Dedifferentiated amniotic fluid mesenchymal stem cell (primary cell): ENCODE measurements around the gene TMEM178B.
"Not testable (repeated sequence)": the region's sequence is repeated elsewhere in the genome, so short reads cannot be mapped to it uniquely, and the experiment has no call there.

Experiments
- DNase-seq: peaks from one replicate; pipeline ENCODE4 v3.0.0-alpha.2; 2016; ENCODE audit errors: extremely low spot score

Gene TMEM178B

DNA sequence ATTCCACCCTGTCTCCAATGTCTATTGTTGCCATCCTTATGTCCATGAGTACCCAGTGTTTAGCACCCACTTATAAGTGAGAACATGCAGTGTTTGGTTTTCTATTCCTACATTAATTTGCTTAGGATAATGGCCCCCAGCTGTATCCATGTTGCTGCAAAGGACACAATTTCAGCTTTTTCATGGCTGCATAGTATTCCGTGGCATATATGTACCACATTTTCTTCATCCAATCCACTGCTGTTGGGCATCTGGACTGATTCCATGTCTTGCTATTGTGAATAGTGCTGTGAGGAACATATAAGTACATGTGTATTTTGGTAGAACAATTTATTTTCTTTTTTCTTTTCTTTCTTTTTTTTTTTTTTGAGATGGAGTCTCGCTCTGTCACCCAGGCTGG lies 68.2 kb downstream of the TMEM178B start:
- no peak for DNase-seq

DNA sequence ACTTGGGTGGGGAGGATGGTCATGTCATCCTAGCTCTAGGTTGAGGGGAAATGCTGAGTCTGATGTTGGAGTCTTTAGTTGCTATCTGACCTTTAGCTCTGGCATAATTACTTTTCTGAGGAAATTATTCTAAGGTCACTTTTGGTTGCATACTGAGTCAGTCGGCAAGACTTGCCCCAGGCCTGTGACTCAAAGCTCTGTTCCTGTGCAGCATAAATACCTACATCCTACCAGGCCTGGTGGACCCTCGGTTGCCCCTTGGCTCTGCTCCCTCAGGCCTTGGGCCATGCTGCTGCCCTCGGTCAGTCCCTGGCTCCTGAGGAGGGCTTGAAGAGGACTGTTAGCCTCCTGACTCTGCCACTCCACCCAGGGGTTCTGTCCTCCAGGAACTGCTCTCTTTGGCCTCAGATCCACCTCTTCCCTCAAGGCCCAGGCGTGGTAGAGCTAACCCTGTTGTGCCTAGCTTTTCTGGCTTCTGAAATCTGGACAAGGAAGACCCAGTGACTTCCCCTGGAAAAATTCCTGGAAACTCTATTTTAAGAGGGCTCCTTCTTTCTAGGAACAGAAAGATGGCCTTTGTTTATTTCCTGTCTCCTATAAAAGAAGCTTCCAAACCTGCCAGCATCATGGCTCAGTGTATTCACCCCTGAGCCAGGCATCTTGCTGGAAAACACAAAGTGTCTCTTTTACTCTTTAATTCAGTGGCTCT lies 71.2 kb downstream of the TMEM178B start:
- no peak for DNase-seq

DNA sequence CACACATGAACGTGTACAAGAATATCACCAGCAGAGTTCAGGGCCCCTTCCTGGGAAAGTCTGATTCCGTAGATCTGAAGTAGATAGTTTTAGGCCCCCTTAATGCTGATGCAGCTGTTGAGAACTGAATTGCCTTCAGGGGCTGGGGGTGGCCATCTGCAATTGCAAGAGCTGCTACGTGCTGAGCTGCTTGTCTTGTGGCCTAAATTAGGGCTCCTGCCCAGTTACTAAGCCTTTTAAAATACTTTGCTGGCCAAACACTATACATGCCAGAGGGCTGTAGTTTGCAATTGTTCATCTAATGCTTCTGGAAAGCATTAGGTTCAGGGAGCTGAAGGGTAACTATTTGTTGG lies 71.7 kb downstream of the TMEM178B start:
- no peak for DNase-seq

DNA sequence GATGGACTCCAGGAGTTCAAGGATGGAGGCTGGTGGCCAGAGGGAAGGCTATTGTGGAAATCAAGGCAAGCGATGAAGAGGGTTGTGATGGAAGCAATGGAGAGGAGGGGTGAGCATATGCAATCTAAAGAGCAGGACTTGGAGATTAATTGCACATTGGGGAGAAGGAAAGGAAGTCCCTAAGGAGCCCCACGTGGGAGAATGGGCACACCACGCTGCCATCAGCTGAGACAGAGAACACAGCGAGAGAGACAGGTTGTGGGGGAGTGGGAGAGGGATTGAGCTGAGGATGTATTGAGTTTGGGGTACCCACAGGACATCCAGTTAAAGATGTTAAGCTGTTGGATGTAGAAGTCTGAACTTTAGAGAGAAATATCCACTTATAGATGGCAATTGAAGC lies 73.6 kb downstream of the TMEM178B start:
- DNase-seq, result no peak

DNA sequence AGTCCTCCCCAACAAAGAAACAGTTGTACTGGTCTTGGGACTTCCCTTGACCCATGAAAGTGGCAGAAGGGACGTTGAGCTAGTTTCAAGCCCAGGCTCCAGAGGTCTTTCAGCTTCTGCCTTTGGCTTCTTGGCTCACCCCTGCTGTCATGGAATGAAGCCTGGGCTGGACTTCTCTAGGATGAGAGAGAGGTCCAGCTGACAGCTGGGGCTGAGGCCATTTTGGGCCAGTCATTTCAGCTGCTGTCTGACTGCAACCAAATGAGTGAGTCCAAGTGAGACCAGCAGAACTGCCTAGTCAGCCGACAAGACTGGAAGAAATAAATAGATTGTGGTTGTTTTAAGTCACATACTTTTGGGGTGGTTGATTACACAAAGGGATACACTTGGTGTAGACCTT lies 76.6 kb downstream of the TMEM178B start:
- DNase-seq, result no peak

DNA sequence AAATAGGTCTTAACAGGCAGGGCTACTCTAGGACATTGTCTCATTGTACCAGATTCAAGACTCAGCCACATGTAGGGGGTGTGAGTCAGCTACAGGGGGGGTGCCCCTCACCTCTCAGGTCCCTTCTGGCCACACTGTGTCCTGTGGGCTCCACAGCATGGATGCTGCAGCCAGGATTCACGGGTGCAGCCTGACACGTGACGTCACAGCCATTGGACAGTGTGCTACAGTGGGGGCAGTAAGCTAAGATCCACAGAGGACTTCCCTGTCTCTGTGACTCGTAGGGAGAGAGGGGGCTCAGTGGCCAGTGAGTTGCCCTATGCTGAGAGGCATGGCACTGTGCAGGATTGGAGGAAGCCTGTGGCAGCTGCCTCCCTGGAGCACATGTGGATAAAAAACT lies 77.9 kb downstream of the TMEM178B start:
- no peak for DNase-seq

DNA sequence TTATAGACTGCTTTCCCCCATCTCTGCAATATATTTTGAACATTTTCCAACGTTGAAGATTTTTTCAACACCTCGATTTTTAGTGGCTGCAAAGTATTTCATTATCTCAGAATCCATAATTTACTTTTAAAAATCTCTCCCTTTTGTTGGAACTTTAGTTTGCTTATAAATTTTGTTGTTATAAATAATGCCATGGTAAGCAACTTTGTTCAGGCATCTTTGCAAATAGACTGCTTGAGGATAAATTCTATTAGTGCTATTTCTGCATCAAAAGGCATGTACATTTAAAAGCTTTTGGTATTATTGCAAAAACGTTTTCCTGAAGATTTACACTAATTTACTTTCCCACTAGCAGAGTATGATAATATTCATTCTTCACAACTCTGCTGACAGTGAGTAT lies 79.4 kb downstream of the TMEM178B start:
- DNase-seq, result no peak

DNA sequence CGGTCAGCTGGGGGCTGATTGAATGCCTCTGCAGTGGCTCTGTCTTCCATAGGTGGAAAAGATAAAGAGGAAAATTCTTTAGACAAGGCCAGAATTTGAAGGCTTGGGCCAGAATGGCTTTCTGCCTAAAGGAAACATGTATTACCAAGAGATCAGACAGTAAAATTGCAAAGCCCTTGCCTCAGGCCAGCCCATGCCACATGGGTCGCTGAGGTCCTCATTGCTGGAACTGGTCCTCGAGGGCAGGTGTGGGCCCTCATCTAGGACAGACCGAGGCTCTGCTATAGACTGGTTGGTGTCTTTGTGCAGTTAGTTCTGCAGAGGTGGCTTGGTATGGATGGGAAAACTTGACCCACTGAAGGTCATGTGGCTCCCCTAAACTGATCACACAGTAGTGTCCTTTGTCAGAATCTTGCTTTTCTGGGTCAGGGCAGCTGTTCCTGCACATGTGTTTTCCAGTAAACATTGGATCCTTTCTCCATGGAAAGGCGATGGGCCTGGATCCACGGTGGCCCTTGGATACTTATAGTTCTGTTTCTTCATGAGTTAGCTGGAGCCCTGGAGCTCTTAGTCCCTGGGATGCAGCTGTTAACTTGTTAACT lies 80.4 kb downstream of the TMEM178B start:
- DNase-seq, result no peak

DNA sequence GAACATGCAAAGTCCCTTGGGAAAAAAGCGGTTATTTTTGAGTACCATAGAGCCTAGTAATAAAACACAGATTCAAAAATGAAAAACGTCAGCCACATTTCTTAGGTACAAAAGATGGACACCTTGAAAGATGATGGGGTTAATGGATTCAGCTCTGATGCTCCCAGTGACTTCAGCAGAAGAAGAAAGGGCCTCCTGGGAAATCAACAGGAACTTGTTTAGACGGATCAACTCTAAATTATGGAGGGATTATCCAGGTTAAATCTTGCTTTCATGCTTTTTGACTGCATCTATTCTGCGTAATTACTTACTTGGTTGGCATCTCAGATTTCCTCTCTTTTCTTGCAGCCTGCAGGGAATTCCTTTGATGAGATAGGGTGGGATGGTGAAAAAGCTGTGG lies 82.5 kb downstream of the TMEM178B start:
- DNase-seq, result no peak

DNA sequence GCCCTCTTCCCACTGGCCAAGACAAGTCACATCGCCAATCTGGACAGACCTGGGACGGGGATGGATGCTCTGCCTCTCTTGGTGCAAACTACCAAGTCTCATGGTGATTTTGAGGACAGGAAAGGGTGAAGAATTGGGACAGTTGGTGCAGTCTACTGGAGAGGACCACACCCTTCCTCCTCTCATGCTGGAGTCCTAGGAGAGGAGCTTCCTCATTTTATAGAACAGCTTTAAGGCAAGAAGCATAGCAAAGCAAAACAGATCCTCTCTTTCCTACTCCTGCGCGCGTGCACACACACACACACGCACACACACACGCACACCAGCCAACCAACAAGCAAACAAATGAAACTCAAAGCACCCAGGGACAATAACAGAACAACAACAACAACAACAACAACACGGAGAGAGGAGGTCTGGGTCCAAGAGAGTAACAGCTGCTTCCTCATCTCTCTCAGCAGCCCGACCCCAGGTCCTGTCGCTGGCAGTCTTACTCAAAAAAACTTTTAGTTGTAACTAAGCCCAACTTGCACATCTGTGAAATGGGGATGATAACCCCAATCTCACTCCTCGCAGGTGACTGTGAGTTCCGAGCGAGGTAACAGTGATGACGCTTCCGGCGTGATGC lies 83.4 kb downstream of the TMEM178B start:
- no peak for DNase-seq

DNA sequence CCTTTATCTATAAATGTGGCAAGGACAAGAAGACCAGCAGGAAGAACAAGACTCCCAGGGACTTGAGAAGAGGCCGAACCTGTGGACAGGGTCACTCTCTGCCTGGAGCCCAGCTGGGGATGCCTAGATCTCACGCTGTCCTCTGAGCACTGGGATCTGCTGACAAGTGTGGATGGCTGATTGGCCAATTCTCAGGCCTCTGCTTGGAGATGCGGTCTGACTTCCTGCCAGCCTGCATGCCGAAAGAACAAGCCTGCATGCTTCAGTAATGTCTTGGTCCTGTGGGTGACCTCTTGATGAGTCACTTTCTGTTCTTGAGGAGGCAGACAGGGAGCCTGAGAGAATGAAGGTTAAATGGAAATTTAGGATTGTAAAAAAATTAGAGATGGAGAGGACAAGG lies 84.7 kb downstream of the TMEM178B start:
- peak; percentile 77 for DNase-seq

DNA sequence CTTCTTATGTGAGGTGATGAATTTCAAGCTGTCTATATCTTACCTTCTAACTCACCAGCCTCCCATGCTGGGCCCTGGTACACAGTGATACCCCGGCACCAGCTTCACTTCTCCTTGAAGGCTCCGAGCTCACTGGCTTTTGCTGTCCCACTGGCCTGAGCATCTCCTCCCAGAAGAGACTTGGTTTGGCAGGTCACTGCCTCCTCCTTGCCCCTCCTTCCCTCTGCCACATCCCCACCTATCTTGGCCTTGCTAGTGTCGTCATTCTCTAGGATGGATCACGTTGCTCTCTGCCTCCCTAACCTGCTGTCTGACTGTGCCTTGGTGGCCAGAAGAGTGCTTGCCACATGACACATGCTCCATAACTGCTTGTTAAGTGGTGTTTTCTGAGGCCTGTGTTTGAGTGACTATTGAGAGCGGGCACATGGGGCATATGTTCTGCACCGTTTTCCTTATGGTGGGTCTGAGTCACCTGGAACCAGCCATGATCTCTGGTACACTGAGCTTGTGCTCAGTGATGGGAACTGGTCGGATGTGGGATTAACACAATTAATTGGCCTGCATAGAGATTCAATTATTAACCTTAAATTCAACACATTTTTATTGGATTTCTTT lies 86.5 kb downstream of the TMEM178B start:
- DNase-seq, result no peak

DNA sequence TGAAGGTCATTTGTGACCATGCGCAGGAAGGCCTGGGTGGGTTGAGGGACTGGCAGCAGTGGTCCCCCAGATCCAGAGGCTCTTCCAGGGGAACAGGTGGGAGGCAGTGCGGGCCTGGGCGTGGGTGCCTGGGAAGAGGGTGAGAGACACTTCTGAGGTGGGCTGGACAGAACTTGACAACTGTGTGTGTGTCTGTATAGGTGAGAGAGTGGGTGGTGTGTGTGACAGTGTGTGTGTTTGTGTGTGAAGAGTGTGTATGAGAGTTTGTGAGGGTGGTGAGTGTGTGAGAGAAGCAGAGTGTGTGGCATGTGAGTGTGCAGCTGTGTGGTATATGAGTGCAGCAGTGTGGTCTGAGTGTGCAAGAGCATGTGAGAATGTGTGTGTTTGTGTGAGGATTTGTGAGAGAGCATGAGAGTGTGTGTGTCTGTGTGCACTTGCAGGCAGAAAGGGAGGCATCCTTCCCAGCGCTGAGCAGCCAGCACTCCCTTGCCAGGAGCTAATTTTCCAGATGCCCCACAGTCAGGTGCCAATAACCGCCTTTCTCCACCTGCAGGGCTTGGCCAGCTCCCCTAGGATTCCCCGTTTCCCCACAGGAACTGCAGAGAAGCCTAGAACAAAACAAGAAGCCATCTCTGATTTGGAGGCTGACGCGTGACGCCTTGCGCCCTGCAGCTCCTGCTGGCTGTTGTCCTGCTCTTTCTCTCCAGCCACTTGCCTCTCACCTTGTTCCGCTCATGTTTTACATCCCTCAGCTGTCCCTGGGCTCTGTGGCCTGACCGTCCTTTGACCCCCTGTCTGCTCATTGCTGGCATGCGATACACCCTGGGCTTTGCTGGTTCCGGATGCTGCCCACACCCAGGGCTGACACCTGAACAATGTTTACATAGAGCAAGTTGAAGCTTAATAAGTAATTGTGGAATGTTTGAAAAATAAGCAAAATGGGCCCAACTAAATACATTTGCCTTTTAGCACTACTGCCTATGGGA lies 88.0 kb downstream of the TMEM178B start:
- DNase-seq, result no peak

DNA sequence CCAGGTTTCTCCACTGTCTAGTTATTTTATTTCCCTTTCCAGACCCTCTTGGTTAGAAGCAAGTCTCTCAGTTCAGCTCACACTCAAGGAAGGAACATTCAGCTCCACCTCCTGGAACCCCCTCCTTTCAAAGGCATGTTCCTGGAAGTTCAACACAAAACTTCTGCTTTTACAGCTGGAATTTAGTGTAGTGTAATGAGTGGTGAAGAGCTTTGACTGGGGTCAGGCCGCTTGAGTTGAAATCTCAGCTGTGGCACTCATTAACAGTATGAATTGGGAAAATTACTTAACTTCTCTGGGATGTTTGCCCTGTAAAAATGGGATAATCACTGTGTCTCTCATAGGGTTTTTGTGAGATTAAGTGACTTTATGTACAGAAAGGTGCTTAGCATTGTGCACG lies 91.7 kb downstream of the TMEM178B start:
- no peak for DNase-seq

DNA sequence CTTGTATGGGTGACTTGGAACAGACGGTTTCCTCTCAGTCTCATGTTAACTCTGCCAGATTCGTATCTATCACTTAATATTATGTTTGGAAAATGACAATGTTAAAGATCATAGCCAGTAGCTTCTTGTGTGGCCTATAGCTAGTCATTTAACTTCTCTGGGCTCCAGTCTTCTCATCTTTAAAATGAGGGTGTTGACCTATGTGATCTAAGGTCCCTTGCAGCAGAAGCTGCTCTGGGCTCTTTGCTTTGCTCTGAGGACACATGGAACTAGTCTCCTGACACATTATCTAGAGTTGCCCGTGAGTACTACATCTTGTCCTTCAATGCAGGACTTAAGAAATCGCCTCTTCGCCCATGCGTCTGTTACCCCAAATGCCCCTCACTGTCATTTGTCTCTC lies 93.1 kb downstream of the TMEM178B start:
- no peak for DNase-seq

DNA sequence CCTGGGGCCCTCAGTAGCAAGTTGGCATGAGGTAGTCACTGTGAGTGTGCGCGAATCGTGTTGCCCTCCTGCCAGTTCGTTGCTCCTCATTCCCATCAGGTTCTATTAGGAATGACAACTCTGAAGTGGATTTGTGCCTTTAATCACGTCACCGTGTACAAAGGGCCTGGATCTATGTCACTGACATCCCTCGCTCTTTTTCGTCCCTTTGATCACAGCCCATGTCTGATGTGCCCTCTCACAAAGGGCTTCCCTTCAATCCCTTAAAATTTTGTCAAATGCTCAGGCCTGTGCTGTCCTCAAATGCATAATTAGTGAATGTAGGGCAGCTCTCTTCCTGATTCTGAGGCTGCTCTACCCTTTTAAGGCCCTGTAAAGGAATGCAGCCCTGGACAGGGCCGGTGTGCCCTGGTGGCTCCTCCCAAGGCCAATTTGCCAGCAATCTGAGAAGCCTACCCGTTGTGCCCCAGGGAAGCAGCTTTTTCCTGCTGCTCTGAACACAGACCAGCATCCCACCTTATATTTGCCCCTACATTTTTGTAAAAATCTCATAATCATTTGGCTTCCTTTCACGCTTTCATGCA lies 93.6 kb downstream of the TMEM178B start:
- no peak for DNase-seq

DNA sequence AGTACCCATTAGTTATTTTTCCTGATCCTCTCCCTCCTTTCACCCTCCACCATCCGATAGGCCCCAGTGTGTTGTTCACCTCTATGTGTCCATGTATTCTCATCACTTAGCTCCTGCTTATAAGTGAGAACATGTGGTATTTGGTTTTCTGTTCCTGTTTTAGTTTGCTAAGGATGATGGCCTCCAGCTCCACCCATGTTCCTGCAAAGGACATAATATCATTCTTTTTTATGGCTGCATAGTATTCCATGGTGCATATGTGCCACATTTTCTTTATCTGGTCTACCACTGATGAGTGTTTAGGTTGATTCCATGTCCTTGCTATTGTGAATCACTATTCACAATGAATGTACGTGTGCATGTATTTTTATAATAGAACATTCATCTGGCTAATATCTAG lies 95.3 kb downstream of the TMEM178B start:
- DNase-seq, result not testable (repeated sequence)

DNA sequence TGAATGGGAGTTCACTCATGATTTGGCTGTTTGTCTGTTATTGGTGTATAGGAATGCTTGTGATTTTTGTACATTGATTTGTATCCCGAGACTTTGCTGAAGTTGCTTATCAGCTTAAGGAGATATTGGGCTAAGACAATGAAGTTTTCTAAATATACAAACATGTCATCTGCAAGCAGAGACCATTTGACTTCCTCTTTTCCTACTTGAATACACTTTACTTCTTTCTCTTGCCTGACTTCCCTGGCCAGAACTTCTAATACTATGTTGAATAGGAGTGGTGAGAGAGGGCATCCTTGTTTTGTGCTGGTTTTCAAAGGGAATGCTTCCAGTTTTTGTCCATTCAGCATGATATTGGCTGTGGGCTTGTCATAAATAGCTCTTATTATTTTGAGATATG lies 101.9 kb downstream of the TMEM178B start:
- not testable (repeated sequence) for DNase-seq

DNA sequence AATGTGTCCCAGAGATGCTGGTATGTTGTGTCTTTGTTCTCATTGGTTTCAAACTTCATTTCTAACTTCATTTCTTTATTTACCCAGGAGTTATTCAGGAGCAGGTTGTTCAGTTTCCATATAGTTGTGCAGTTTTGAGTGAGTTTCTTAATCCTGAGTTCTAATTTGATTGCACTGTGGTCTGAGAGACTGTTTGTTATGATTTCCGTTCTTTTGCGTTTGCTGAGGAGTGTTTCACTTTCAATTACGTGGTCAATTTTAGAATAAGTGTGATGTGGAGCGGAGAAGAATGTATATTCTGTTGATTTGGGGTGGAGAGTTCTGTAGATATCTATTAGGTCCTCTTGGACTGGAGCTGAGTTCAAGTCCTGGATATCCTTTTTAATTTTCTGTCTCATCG lies 103.3 kb downstream of the TMEM178B start:
- not testable (repeated sequence) for DNase-seq

DNA sequence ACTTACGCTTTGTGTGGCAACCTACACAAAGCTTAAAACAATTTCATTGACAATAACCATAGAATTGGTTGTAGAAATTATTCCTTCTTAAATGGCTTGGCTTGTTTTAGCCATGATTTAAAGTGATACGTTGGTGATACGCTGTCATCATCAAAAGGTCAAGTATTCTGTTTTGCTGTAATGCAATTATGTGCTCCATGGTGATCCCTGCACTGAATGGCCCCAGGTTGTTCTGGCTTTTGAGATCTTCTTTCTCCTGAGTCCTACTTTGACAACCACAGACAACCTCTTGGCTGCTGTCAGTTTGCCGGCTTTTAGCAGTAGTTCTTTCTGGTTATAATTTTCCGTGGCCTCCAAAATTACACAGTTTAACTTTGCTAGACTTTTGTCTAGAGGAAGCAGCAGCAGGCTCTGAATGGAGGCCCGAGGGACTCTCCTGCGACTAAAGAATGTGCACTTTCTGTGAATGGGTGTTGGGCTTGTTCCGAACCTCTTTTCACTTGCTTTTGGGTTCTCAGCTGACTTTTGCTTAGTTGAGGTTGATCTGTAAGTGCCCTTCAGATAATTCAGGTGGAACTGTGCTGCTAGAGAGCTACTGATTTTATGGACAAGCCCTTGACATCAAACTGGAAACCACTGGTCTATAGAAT lies 104.7 kb downstream of the TMEM178B start:
- DNase-seq, result no peak

DNA sequence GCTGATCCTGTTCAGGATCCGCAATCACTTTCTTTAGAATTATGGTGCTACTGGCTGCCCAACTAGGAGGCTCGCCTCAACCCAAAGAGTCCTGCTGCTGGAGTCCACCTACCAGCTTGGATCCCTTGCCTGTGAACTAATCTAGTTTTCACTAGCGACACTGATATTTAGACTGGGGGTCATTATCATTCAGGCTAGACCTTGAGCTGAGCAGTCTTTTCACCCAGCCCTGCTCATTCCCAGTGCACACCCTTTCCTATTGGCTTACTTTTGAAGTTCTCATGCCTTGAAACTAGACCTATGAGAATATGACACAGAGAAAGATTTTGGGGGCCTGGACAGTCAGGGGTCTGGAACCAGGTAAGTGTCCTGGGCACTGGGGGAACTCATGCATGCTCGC lies 107.9 kb downstream of the TMEM178B start:
- DNase-seq, result no peak
